OCI-LY1 (cell line): ENCODE measurements around the gene ZFR.

ENCODE experiments used
- CTCF ChIP-seq: fragments of 200-600 bp; sonication (generic), shearing (Covaris generic); IDR thresholded peaks from 2 replicates; pipeline ENCODE4 v1.5.1; 2017; ENCODE audit warnings: mild to moderate bottlenecking, antibody characterized with exemption, low read length, moderate library complexity, mixed read lengths
- EZH2 ChIP-seq: fragments of 200-600 bp; sonication (generic), shearing (Covaris generic); IDR thresholded peaks from 2 replicates; pipeline ENCODE4 v1.8.0; 2017; ENCODE audit warnings: borderline replicate concordance, mixed run types, mild to moderate bottlenecking, antibody characterized with exemption, low read length, moderate library complexity, mixed read lengths

GRCh38 chr5:32394981-32395380, 49.6 kb downstream of the ZFR start:
- no peak for TF ChIP-seq CTCF
- TF ChIP-seq EZH2, result no peak
